ENCODE measurements around the gene TMED10.
A peak's percentile ranks its signal among the peaks of the same experiment; 100 is the strongest.
"Not testable (repeated sequence)": the region's sequence is repeated elsewhere in the genome, so short reads cannot be mapped to it uniquely, and the experiment has no call there.

TMED10 gene

GRCh38 chr14:75184492-75184891 is 8.1 kb upstream of the TMED10 start:
- TF ChIP-seq CTCF (conservative IDR thresholded peaks at IDR 0.05) = no peak
- no peak for TF ChIP-seq ZFX (IDR thresholded peaks at IDR 0.05)
- no peak overlapping the region for H3K27ac ChIP-seq

- TF ChIP-seq CTCF (conservative IDR thresholded peaks at IDR 0.05) (no peak), ZFX (IDR thresholded peaks at IDR 0.05) (no peak)
- no peak overlapping the region for H3K27ac ChIP-seq
Observed at GRCh38 chr14:75184039-75184438, 7.6 kb upstream of the TMED10 start.

- TF ChIP-seq CTCF (conservative IDR thresholded peaks at IDR 0.05) (no peak), ZFX (IDR thresholded peaks at IDR 0.05) (no peak)
Observed at GRCh38 chr14:75183225-75183624, 6.8 kb upstream of the TMED10 start.

GRCh38 chr14:75182821-75183220 is 6.4 kb upstream of the TMED10 start:
- no peak for TF ChIP-seq CTCF (conservative IDR thresholded peaks at IDR 0.05)
- no peak for TF ChIP-seq ZFX (IDR thresholded peaks at IDR 0.05)
- H3K27ac ChIP-seq = no peak overlapping the region

More at GRCh38 chr14:75183225-75183624, 6.8 kb upstream of the TMED10 start:
- no peak overlapping the region for H3K27ac ChIP-seq

- H3K27ac ChIP-seq = not testable (repeated sequence)
Observed at GRCh38 chr14:75182163-75182562, 5.8 kb upstream of the TMED10 start.

GRCh38 chr14:75181293-75182062 is 5.1 kb upstream of the TMED10 start:
- TF ChIP-seq CTCF (conservative IDR thresholded peaks at IDR 0.05) = no peak
- TF ChIP-seq ZFX (IDR thresholded peaks at IDR 0.05) = no peak
- H3K27ac ChIP-seq = no peak overlapping the region

GRCh38 chr14:75175677-75176141 is 703 bp downstream of the TMED10 start:
- no peak for TF ChIP-seq CTCF (conservative IDR thresholded peaks at IDR 0.05)
- TF ChIP-seq ZFX (IDR thresholded peaks at IDR 0.05) = no peak
- peak overlapping the region; percentile 86 for H3K27ac ChIP-seq

GRCh38 chr14:75174066-75174465 is 2.3 kb downstream of the TMED10 start:
- TF ChIP-seq CTCF (conservative IDR thresholded peaks at IDR 0.05) (no peak), ZFX (IDR thresholded peaks at IDR 0.05) (no peak)
- H3K27ac ChIP-seq = no peak overlapping the region
